Esophagus muscularis mucosa (tissue), 2 donors: ENCODE measurements around the gene TMPRSS4.

Experiments
- POLR2A ChIP-seq: fragments of 450-650 bp; IDR thresholded peaks from one replicate; pipeline ENCODE4 v1.6.1; 2017; ENCODE audit warnings: antibody characterized with exemption, moderate library complexity, mild to moderate bottlenecking, low read depth
- POLR2AphosphoS5 ChIP-seq, 2 donors: sonication (generic); formaldehyde crosslinking; IDR thresholded peaks; one replicate each; pipeline ENCODE4 v1.6.1; 2017; ENCODE audit warnings: antibody characterized with exemption in 2 of 2

DNA sequence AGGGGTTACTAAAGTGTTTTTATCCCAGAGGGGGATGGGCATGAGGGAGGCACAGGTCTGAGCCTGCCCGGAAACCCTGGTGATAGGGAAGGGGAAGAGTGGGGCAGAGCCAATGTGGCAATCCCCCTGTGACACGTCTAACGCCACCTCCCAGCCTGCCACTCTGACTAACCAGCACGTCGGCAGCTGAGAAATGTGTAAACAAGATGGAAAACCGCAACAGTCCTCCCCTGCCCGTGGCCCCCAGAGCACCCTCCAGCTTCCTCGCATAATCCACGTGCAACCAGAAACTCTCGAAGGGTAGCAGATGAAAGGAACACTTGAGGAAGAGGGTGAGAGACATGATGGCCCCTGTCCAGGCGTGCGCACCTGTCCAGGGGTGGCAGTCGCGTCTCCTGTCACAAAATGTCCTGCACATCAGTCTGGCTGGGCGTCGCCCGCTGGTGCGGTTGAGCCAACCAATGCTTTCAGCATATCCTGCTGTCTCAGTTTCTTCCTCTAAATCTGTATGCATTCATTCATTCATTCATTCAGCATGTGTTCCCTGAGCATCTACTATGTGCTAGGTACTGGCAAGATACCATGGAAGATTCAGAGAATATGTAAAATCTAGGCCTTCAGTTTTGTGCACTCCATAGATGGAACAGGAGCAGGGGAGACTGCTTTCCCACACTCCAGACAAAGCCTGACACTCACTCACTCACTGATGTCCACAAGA, 4.5 kb downstream of the TMPRSS4 start:
- TF ChIP-seq POLR2AphosphoS5 (IDR thresholded peaks at IDR 0.05) (no peak), POLR2A (no peak)
